Gastroesophageal sphincter (tissue), 4 donors: ENCODE data around the gene ARF3. TPM values are rescaled to one million over a fixed set of nuclear protein-coding genes. Genes with fewer than 3 reads are reported as not detected.
"Not testable (repeated sequence)": the region's sequence is repeated elsewhere in the genome, so short reads cannot be mapped to it uniquely, and the experiment has no call there.

Source experiments
- ATAC-seq: fragments of 150-250 bp; one replicate; pipeline ENCODE4 v1.9.1; 2016; ENCODE audit warnings: mild to moderate bottlenecking, moderate library complexity
- H3K27ac ChIP-seq, 4 donors: fragments of 200-600 bp; sonication (generic) in 3 of 4; 1 replicate in 3 of 4; 2 replicates in 1 of 4; pipeline ENCODE4 v1.5.1; 2016 to 2019
- H3K27me3 ChIP-seq: fragments of 200-600 bp; sonication (generic); one replicate; pipeline ENCODE4 v1.5.1; 2019
- H3K36me3 ChIP-seq, 2 donors: fragments of 200-600 bp; sonication (generic); one replicate each; pipeline ENCODE4 v1.5.1; 2019; ENCODE audit warnings: control low read depth in 1 of 2
- H3K4me1 ChIP-seq, 3 donors: fragments of 200-600 bp; sonication (generic); 1 replicate in 2 of 3; 2 replicates in 1 of 3; pipeline ENCODE4 v1.5.1; 2016 to 2019; ENCODE audit warnings: control low read depth in 2 of 3
- H3K4me3 ChIP-seq, 2 donors: fragments of 200-600 bp; sonication (generic); one replicate each; pipeline ENCODE4 v1.5.1; 2019; ENCODE audit warnings: mild to moderate bottlenecking in 1 of 2, moderate library complexity in 1 of 2
- H3K9me3 ChIP-seq, 3 donors: fragments of 200-600 bp; sonication (generic); one replicate each; pipeline ENCODE4 v1.5.1; 2017 to 2019; ENCODE audit warnings: control low read depth in 2 of 3
- CTCF ChIP-seq, 4 experiments: fragments of 200-600 bp in 2 of 4; fragments of 450-650 bp in 2 of 4; sonication (generic) in 1 of 4; IDR thresholded peaks; one replicate each; pipeline ENCODE4 v1.5.1; 2017 to 2019; ENCODE audit warnings: antibody characterized with exemption in 4 of 4, mild to moderate bottlenecking in 2 of 4, moderate library complexity in 2 of 4
- EP300 ChIP-seq: sonication (generic); formaldehyde crosslinking; IDR thresholded peaks from one replicate; pipeline ENCODE4 v1.6.1; 2017; ENCODE audit warnings: antibody characterized with exemption, mild to moderate bottlenecking
- POLR2A ChIP-seq, 2 donors: fragments of 450-650 bp; IDR thresholded peaks; one replicate each; pipeline ENCODE4 v1.6.1; 2017; ENCODE audit warnings: antibody characterized with exemption in 2 of 2, mild to moderate bottlenecking in 2 of 2, moderate library complexity in 1 of 2
- POLR2AphosphoS5 ChIP-seq: sonication (generic); formaldehyde crosslinking; IDR thresholded peaks from one replicate; pipeline ENCODE4 v1.6.1; 2017; ENCODE audit warnings: antibody characterized with exemption
- WGBS, 2 donors: methylation state at CpG; one replicate each; pipeline ENCODE4 v1.1.5; 2018; ENCODE audit warnings: low coverage in 1 of 2; 5-methylcytosine and 5-hydroxymethylcytosine counted together
- total RNA-seq, 4 donors: library from RNA; depleted of rRNA; stranded (reverse); fragments of >200 nt; gene quantifications; one replicate each; pipeline ENCODE4 v1.1.0, GENCODE V29; 2016

ARF3 gene
- total RNA-seq, 4 donors from 2014 or later: 52.6 to 91.6 (median 83.1) TPM

GRCh38 chr12:48924617-48925303 is 32.5 kb downstream of the ARF3 start:
- peak; percentile 73 for ATAC-seq
- 1% methylated on average over 10 of the region's 43 CpGs; no CpG with 5 or more reads in 1 of the 2 donors for WGBS, 2 donors
- no peaks in the 10 kb centered on the region for H3K27me3 ChIP-seq
- TF ChIP-seq CTCF (IDR thresholded peaks at IDR 0.05): peak in 3 of 4 experiments; percentile 42 to 71 (median 68)
- TF ChIP-seq EP300: no peak
- peak overlapping the region; percentile 75 to 83 for H3K4me3 ChIP-seq
- H3K27ac ChIP-seq: peak overlapping the region in 3 of 4 donors; percentile 44 to 78 (median 45)
- H3K36me3 ChIP-seq: peaks cover 0 to 9% of the 10 kb centered on the region in 2 donors
- no peaks in the 10 kb centered on the region for H3K9me3 ChIP-seq
- peaks cover 0 to 20% (median 0%) of the 10 kb centered on the region in 3 donors for H3K4me1 ChIP-seq

- peaks cover 0 to 20% (median 0%) of the 10 kb centered on the region in 3 donors for H3K4me1 ChIP-seq
- WGBS, 2 donors: 89 to 100% methylated on average over 3 of the region's 3 CpGs
- no peak overlapping the region for H3K27ac ChIP-seq
- H3K36me3 ChIP-seq: no peaks in the 10 kb centered on the region
- no peak overlapping the region for H3K4me3 ChIP-seq
- no peak for TF ChIP-seq CTCF (IDR thresholded peaks at IDR 0.05)
- TF ChIP-seq EP300: no peak
- TF ChIP-seq POLR2A (IDR thresholded peaks at IDR 0.05): no peak
- TF ChIP-seq POLR2AphosphoS5: no peak
- no peaks in the 10 kb centered on the region for H3K9me3 ChIP-seq
- no peak for ATAC-seq
- H3K27me3 ChIP-seq: no peaks in the 10 kb centered on the region
These were observed 34.2 kb downstream of the ARF3 start for GRCh38 chr12:48923117-48923516.

- Histone ChIP-seq H3K9me3 (no peaks in the 10 kb centered on the region), H3K4me3 (no peak overlapping the region), H3K36me3 (no peaks in the 10 kb centered on the region), H3K4me1 (no peaks in the 10 kb centered on the region), H3K27me3 (no peaks in the 10 kb centered on the region), H3K27ac (no peak overlapping the region)
- no peak for ATAC-seq
- 49 to 53% methylated on average over 3 of the region's 3 CpGs for WGBS, 2 donors
- no peak for TF ChIP-seq POLR2A (IDR thresholded peaks at IDR 0.05)
- no peak for TF ChIP-seq EP300
- no peak for TF ChIP-seq CTCF (IDR thresholded peaks at IDR 0.05)
- TF ChIP-seq POLR2AphosphoS5: no peak
These were observed 39.3 kb downstream of the ARF3 start for GRCh38 chr12:48917857-48918537.

- TF ChIP-seq CTCF (IDR thresholded peaks at IDR 0.05) (no peak), POLR2AphosphoS5 (no peak), EP300 (no peak), POLR2A (IDR thresholded peaks at IDR 0.05) (no peak)
- no peak overlapping the region for H3K4me3 ChIP-seq
- ATAC-seq: no peak
- no peaks in the 10 kb centered on the region for H3K9me3 ChIP-seq
- no peaks in the 10 kb centered on the region for H3K36me3 ChIP-seq
- H3K4me1 ChIP-seq: no peaks in the 10 kb centered on the region
- no peaks in the 10 kb centered on the region for H3K27me3 ChIP-seq
- no peak overlapping the region for H3K27ac ChIP-seq
These were observed 47.1 kb downstream of the ARF3 start for GRCh38 chr12:48910196-48910595.

- not testable (repeated sequence) for H3K4me3 ChIP-seq, H3K27me3 ChIP-seq, H3K27ac ChIP-seq, H3K9me3 ChIP-seq, H3K36me3 ChIP-seq, ATAC-seq, H3K4me1 ChIP-seq
- 84 to 89% methylated on average over 5 to 10 of the region's 11 CpGs for WGBS, 2 donors
These were observed 47.6 kb downstream of the ARF3 start for GRCh38 chr12:48909698-48910097.
